Stimulated activated CD8-positive, alpha-beta memory T cell treated with anti-CD3 and anti-CD28 coated beads, Interleukin-7, amount 100 ng/mL, for 24 hours (primary cell): ENCODE data around the gene C17orf58.

Experiments used
- DNase-seq: peaks from one replicate; pipeline ENCODE4 v3.0.0-alpha.2; 2020; ENCODE audit warnings: low read depth

C17orf58 gene

GRCh38 chr17:67950945-67951344 lies 45.3 kb downstream of the C17orf58 start:
- DNase-seq: no peak

- no peak for DNase-seq
Observed at GRCh38 chr17:67947325-67947813, 48.9 kb downstream of the C17orf58 start.

- no peak for DNase-seq
Observed at GRCh38 chr17:67946513-67946912, 49.8 kb downstream of the C17orf58 start.

- no peak for DNase-seq
Observed at GRCh38 chr17:67944035-67944434, 52.2 kb downstream of the C17orf58 start.

GRCh38 chr17:67942810-67943209 lies 53.5 kb downstream of the C17orf58 start:
- DNase-seq: no peak
